ENCODE measurements around the gene OSBP2.

The OSBP2 gene

GRCh38 chr22:30810105-30810504, 115.4 kb downstream of the OSBP2 start:
- no peak for DNase-seq (ENCODE audit: low read depth)

DNA sequence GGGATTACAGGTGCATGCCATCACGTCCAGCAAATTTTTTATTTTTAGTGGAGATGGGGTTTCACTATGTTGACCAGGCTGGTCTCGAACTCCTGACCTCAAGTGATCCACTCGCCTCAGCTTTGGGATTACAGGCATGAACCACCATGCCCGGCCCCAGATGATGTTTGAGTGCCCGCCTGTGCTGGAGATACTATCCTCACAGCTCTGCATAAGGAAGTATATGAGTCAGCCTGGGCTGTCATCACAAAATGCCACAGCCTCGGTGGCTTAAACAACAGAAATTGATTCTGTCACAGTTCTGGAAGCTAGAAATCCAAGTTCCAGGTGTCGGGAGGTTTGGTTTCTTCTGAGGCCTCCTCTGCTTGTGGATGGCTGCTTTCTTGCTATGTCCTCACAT, 119.3 kb downstream of the OSBP2 start:
- no peak for DNase-seq (ENCODE audit: low read depth)

DNA sequence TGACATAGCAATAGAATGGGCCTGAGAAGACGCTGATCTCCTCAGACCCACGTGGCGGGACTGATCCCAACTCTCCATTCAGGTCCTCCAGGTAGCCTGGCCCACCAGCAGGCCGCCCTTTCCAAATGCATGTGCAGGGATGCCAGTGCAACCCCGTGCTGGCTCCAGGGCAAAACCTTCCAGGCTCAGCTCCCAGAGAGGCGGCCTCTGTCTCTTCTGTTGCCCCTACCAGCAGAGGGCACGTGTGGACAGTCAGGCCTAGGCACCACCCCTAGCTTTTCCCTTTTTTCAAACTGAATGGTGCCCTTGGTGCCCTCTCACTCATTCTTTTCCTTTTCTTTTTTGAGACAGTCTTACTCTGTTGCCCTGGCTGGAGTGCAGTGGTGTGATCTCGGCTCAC, 121.7 kb downstream of the OSBP2 start:
- DNase-seq (ENCODE audit: low read depth) = no peak

DNA sequence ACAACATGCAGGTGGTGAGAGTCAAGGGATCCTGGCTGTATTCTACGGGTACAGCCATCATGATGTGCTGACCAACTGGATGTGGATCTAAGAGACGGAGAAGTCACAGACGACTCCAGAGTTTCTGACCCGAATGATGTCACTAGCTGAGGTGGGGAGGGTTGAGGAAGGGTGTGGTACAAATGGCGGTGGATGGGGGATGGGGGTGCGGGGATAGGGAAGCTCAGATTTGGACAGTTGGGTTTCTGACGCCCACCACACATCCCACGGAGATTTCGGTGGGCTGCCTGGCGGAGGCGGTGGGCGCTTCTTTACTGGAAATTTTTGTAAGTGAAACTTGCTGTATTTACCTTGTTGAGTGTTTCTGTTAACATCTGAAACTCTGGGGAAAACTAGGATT, 126.7 kb downstream of the OSBP2 start:
- no peak for DNase-seq (ENCODE audit: low read depth)

GRCh38 chr22:30821863-30822215, 127.2 kb downstream of the OSBP2 start:
- no peak for DNase-seq (ENCODE audit: low read depth)

- DNase-seq (ENCODE audit: low read depth) = no peak
Measured at GRCh38 chr22:30822216-30823014, 127.7 kb downstream of the OSBP2 start.

GRCh38 chr22:30823015-30823370, 128.3 kb downstream of the OSBP2 start:
- DNase-seq (ENCODE audit: low read depth) = no peak

DNA sequence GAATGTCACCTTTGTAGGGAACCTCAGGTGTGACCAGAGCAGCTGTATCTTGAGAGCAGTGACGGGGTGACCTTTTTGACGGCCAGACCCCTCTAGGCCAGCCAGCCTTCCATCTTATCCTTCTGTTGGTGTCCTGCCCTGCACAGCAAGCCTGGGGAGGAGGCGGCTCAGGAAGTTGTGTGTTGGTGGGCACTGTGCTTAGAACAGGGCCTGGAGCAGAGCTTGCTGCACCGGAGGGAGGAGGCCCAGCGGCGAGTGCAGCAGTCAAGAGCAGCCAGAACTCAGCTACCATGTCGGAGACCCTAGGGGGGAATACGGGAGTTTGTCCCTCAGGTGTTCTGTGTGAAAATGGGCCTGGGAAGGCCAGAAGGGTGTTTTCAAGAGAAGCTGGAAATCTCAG, 129.4 kb downstream of the OSBP2 start:
- no peak for DNase-seq (ENCODE audit: low read depth)

DNA sequence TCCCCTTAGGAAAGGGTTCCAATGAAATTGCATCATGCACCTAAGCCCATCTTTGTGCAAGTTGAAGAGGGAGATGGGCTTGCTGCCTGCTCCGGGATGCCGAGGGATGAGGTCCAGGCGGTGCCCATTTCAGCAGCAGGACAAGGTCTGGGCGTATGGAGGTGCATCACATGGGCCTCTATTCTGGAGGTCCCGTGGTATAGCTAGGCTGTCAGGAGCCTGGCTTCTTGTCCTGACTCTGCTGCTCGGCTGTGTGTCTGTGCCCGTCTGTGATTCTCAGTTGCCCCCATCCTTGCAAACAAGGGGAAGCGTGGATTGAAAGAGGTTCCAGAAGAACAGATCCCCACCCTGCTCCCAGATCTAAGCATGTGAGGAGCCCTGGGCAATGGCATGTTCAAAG, 130.0 kb downstream of the OSBP2 start:
- DNase-seq (ENCODE audit: low read depth) = no peak

GRCh38 chr22:30825711-30826505, 131.2 kb downstream of the OSBP2 start:
- DNase-seq (ENCODE audit: low read depth) = no peak

GRCh38 chr22:30826670-30827355, 132.1 kb downstream of the OSBP2 start:
- no peak for DNase-seq (ENCODE audit: low read depth)

DNA sequence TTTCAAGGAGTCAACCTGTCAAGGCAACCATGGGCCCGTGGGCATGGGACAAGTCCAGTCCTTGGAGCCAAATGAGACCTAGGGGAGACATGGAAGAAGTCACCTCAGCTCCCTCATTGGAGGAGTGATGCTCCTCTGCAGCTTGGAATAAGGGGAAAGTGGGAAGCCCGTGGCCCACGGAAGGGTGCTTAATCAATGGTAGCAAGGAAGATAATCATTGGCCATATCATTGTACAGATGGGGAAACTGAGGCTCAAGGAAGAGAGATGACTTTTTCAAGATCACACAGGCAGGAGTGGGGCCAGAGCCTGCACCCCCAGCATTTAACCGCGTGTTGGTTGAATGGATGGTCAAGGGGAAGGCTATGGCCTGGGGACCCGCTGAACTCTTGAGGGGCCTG, 133.0 kb downstream of the OSBP2 start:
- DNase-seq (ENCODE audit: low read depth) = no peak

DNA sequence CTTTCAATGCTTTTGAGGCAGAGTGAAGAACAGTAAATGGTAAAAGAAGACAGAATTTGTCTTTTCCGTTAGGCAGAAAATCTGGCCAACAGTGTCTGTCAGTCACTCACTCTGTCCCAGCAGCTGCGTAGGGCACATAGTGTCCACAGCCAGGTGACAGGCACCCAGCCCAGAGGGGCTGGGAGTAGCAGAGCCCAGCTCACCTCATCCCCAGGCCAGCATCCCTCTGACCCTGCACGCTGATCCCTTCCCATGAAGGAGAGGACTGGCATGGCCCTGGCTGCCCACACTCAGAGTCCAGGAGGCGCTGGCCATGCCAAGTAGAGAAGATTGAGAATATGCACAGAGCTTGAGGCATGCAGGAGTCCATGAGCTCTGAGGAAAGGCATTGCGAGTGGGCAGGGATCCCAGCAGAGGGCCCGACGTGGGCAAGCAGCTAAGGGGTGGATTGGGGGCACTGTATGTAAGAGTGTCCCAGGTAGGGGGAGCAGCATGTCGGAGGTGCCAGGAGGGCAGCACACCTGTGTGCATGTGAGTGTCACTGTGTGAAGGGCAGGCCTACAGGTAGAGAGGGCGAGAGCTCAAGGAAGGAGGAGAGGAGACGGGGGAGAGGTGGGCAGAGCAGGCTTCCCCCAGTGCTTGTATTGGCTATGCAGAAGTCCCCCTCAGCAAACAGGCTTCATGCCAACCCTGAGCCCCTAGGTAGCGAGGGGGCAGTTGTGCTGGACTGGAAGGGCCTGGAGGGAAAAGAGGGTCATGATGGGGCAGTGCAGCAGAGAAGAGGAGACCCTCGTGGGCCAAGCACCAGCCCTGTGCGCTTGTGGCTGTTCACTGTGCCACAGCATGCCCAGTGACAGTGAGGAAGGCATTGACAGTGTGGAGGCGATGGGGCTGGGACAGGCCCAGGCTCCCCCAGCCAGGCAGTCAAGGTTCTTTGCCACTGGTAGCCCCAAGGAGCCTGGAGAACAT, 133.8 kb downstream of the OSBP2 start:
- no peak for DNase-seq (ENCODE audit: low read depth)

DNA sequence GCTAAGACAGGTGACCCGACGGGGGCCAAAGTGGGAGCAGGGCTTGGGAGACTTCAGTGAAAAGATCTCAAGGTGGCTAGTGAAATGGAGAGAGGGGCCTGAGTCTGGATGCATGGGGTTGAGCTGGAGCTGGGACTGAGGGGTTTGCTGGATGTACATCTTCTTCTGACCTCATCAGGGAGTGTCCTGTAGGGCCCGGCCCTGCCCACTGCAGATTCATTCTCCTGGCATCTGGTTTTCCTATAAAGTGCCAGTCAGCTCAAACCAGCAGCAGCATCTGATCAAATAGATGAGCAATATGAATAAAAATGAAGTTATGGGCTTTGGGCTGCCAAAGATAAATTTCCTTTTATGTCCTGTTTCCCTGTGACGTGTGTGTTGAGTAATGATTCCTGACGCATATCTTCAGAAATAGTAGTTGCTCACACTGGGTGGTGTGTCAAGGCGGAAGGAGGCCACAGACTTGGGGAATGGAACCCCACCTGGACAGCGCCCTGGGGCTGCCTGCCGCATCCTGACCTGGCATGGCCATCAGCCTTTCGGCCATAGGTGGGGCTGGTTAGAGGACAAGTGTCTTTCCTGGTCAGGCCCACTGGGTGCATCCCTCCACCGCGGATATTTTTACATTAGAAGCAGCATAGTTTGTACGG, 135.4 kb downstream of the OSBP2 start:
- no peak for DNase-seq (ENCODE audit: low read depth)

DNA sequence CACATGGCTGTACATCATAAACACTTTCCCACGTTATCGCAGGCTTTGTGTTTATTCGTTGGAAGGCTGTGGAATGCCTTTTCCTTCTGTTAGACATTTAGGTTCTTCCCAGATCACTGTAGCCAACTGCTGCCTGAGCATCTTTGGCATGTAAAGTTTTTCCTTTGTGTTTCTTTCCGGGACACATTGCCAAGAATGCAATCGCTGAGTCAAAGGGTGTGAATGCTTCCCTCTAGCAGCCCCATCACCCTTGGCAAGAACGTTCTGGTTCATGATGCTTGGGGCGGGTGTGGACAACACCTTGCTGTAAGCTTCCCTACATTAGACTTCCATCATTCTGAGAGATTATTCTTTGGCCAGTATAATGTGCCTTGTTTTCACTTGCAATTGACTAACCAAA, 136.2 kb downstream of the OSBP2 start:
- no peak for DNase-seq (ENCODE audit: low read depth)

DNA sequence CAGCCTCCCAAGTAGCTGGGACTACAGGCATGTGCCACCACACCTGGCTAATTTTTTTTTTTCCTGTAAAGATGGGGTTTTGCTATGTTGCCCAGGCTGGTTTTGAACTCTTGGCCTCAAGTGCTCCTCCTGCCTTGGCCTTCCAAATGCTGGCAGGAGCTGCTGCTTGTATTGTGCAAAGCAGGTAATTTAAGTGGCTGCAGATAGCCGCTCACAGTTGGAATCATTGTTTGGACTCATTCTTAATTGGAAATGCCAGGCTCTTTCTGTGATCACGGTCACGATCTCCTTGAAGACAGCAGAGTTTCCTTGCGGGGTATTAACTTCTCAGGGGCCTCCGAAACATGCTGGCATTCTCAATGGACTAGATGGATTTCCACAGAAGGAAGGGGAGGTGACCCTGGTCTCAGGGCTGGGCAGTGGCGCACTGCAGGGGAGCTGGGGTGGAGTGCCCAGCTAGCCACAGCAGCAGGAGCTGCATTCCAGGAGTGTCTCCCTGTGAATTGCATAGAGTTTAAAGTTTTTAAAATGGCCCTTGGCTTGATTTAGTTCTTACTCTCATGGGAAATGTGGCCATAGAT, 137.8 kb downstream of the OSBP2 start:
- no peak for DNase-seq (ENCODE audit: low read depth)

- DNase-seq (ENCODE audit: low read depth) = no peak
Measured at GRCh38 chr22:30833322-30833721, 138.6 kb downstream of the OSBP2 start.

DNA sequence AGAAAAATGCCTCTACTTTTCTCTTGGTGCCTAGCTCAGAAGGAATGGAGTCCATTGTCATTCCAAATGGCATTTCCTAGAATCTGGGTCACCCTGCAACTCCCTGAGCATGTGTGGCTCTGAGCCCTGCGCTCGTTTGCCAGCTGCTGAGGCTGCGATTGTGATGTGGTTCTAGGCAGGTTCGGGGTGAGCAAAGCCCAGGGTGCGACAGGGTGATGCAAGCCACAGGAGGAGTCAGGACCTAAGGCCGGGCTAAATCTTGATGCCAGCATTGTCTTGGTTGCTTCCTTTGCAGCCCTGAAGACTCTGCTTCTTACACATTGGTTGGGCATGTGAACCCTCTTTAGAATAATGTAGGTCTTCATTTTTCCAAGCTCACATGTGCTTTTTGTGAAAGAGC, 142.9 kb downstream of the OSBP2 start:
- no peak for DNase-seq (ENCODE audit: low read depth)

GRCh38 chr22:30838111-30838510, 143.4 kb downstream of the OSBP2 start:
- no peak for DNase-seq (ENCODE audit: low read depth)

DNA sequence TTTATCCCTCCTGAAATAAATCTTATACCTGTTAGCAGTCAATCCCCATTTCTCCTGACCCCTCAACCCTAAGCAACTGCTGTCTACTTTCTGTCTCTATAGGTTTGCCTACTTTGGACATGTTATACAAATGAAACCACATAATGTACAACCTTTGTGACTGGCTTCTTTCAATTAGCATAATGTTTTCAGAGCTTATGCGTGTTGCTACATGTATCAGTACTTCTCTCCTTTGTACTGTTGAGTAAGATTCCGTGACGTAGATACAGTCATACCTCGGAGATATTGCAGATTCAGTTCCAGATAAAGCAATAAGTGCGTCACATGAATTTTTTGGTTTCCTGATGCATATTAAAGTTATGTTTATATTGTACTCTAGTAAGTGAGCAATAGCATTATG, 146.6 kb downstream of the OSBP2 start:
- no peak for DNase-seq (ENCODE audit: low read depth)

DNA sequence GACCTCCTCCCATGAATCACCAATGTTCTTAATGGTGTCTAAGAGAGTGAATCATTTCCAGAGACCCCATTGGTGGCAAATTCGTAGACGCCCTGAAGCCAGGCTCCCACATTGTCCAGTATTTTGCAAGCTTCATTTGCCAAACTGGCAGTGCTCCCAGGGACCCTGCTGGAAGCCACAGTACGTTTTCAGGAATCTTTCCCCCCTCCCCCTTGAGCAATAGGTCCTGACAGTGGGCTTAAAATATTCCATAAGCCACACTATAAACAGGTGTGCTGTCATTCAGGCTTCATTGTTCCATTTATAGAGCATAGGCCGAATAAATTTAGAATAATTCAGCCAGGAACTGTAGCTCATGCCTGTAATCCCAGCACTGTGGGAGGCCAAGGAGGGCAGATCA, 148.6 kb downstream of the OSBP2 start:
- no peak for DNase-seq (ENCODE audit: low read depth)
